Placental epithelial cell (primary cell): ENCODE measurements around the gene KRCC1. TPM values are rescaled to one million over a fixed set of nuclear protein-coding genes. Genes with fewer than 3 reads are reported as not detected.
A peak's percentile ranks its signal among the peaks of the same experiment; 100 is the strongest.

Source experiments
- small RNA-seq: library from RNA; depleted of rRNA; stranded (forward); fragments of <200 nt; gene quantifications from one replicate; pipeline ENCODE3, GENCODE V24; 2012
- total RNA-seq: library from RNA; depleted of rRNA; stranded (reverse); fragments of >200 nt; gene quantifications from 2 replicates; pipeline ENCODE4 v1.2.3, GENCODE V29; 2012

KRCC1 gene
- total RNA-seq = 17.5 and 26.3 TPM in 2 replicates

DNA sequence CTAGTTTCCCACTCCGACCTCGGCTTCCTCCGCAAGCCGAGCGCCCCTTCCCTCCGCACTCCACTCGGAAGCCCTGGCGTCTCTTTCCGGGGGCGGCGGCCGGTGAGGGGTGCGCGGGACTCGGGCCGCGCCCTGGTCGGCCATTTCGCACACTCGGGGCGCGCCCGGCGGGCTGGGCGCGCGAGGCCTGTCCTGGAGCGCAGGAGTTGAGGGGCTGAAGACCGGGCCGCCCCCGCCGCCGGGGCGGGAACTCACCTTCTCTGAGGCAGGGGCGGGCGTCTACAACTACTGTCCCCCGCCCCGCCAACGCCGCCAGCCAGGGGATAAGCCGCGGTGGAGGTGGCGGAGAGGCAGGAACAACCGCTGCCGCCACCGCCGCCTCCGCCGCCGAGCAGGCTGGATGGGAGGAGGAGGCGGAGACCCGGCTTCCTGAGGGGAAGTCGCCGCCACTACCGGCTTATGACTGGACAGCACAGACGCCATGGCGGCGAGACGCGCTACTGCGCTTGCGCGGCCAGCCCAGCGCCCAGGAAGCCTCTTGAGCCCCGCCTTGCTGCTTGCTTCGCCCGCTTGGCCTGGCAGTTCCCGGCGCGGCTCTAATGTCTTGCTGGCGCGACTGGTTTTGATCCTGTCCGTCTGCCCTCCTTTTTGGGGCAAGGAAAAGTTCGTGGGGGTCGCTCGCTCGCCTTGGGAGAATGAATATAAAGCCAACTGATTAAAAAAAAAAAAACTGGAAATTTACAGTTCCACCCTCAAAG lies at the start of gene KRCC1:
Gene KRCC1 (minus strand): TSS at position 413 of the 758 bp plus-strand sequence. CDS start 27,220 bp downstream, outside the sequence.

DNA sequence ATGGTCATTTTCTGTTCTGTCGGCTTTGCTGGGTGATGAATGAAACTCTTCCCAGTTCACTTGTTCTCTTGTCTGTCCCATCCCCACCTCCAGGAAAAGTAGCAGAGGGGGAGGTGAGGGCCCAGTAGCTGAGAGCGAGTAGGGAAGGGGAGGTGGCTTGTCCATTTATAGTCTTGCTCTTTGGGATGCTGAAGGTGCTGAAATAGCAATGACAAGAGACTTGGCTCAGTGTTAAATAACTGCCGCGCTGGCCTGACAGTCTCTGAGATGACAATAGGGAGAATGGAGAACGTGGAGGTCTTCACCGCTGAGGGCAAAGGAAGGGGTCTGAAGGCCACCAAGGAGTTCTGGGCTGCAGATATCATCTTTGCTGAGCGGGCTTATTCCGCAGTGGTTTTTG lies 12.0 kb upstream of the KRCC1 start, which contains the start of gene SMYD1:
Gene SMYD1 (plus strand): TSS at position 228 of the 400 bp plus-strand sequence. CDS start 40 bp downstream, at position 268.

GRCh38 chr2:88016086-88016959 lies 39.3 kb downstream of the KRCC1 start, which contains the start of gene RNU2-63P:
Gene RNU2-63P, minus strand, starts transcription at chr2:88016547.

Small RNA genes within 50 kb of the gene (small RNA-seq; reads per million reads assigned to genes)
- gene MIR4780 (not detected), gene RNU2-63P (212 reads per million, percentile 99 among the genes with 10 or more reads in this experiment)

Other genes starting within 250 kb of the KRCC1 start
- gene RGPD2, start 230.0 kb downstream of the KRCC1 start, total RNA-seq = 0.98 and 2.0 TPM in 2 replicates
- 800 TPM in 1 of 2 replicates, not detected in the other for gene RNU2-63P, start 39.2 kb downstream of the KRCC1 start, total RNA-seq
- not detected in 2 replicates for gene SMYD1, start 12.0 kb upstream of the KRCC1 start, total RNA-seq
- not detected in 2 replicates for gene FABP1, start 72.3 kb upstream of the KRCC1 start, total RNA-seq
- gene THNSL2, start 114.6 kb upstream of the KRCC1 start, total RNA-seq = 17.1 and 29.4 TPM in 2 replicates